DOHH2 (cell line): ENCODE results near the gene CYB5B.
"Not testable (repeated sequence)": the region's sequence is repeated elsewhere in the genome, so short reads cannot be mapped to it uniquely, and the experiment has no call there.

Source experiments
- H3F3A ChIP-seq: fragments of 200-600 bp; sonication (generic), shearing (Covaris generic); 2 replicates; pipeline ENCODE4 v1.6.0; 2016; ENCODE audit warnings: antibody characterized with exemption, mild to moderate bottlenecking; ENCODE audit not compliant: control insufficient read depth, insufficient read depth
- H3K27ac ChIP-seq: fragments of 200-600 bp; sonication (generic); 2 replicates; pipeline ENCODE4 v1.5.1; 2014; ENCODE audit warnings: low read depth, mild to moderate bottlenecking, low read length, moderate library complexity
- H3K27me3 ChIP-seq: fragments of 200-600 bp; sonication (generic); 2 replicates; pipeline ENCODE4 v1.6.1; 2014; ENCODE audit warnings: mild to moderate bottlenecking, low read length, mixed read lengths; ENCODE audit not compliant: control insufficient read depth
- H3K36me3 ChIP-seq: fragments of 200-600 bp; sonication (generic); 2 replicates; pipeline ENCODE4 v1.6.1; 2014; ENCODE audit warnings: mild to moderate bottlenecking, low read length, moderate library complexity, mixed read lengths; ENCODE audit not compliant: control insufficient read depth
- H3K4me1 ChIP-seq: fragments of 200-600 bp; sonication (generic); 2 replicates; pipeline ENCODE4 v1.6.1; 2014; ENCODE audit warnings: mild to moderate bottlenecking, low read length, mixed read lengths; ENCODE audit not compliant: control insufficient read depth
- H3K4me2 ChIP-seq: fragments of 200-600 bp; sonication (generic); 2 replicates; pipeline ENCODE4 v1.6.0; 2014; ENCODE audit warnings: mild to moderate bottlenecking, low read length, moderate library complexity
- H3K4me3 ChIP-seq: fragments of 200-600 bp; sonication (generic); 2 replicates; pipeline ENCODE4 v1.5.1; 2014; ENCODE audit warnings: mild to moderate bottlenecking, low read length, mixed read lengths
- H3K79me2 ChIP-seq: fragments of 200-600 bp; sonication (generic); 2 replicates; pipeline ENCODE4 v1.6.1; 2014; ENCODE audit warnings: mild to moderate bottlenecking, low read length, mixed read lengths; ENCODE audit not compliant: control insufficient read depth
- H3K9me2 ChIP-seq: fragments of 200-600 bp; sonication (generic); replicated peaks from 2 replicates; pipeline ENCODE4 v1.6.1; 2014; ENCODE audit warnings: mild to moderate bottlenecking, low read length, mixed read lengths; ENCODE audit not compliant: control insufficient read depth
- H3K9me3 ChIP-seq: fragments of 200-600 bp; sonication (generic); 2 replicates; pipeline ENCODE4 v1.6.1; 2014; ENCODE audit warnings: antibody characterized with exemption, low read length, mixed read lengths; ENCODE audit not compliant: control insufficient read depth, insufficient read depth
- H4K20me1 ChIP-seq: fragments of 200-600 bp; sonication (generic); 2 replicates; pipeline ENCODE4 v1.6.0; 2014; ENCODE audit warnings: low read depth, mild to moderate bottlenecking, antibody characterized with exemption, low read length, moderate library complexity; ENCODE audit not compliant: control insufficient read depth, insufficient read depth
- EZH2phosphoT487 ChIP-seq: fragments of 200-600 bp; sonication (generic); IDR thresholded peaks from 2 replicates; pipeline ENCODE4 v1.6.1; 2017; ENCODE audit warnings: borderline replicate concordance, mild to moderate bottlenecking, antibody characterized with exemption, low read length, moderate library complexity, mixed read lengths
- TF ChIP-seq, protein P1 (sequence below): fragments of 200-600 bp; sonication (generic); IDR thresholded peaks from one replicate; pipeline ENCODE4 v1.5.1; 2014; ENCODE audit warnings: antibody characterized with exemption, mild to moderate bottlenecking, low read depth, low read length; ENCODE audit not compliant: poor library complexity, severe bottlenecking

Gene CYB5B

DNA sequence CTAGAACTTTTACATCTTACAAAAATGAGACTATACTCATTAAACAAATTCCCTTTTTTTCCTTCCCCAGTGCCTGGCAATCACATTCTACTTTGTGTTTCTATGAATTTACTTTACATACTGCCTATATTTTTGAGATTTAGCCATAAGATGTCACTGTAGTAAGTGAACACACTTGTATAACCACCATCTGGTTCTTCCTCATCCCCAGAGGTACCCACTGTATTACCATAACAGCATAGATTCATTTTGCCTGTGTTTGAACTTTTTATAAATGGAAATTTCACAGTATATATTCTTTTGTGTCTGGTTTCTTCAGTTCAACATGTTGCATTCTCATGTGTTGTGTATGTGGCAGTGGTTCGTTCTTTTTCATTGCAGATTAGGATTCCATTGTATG lies 15.8 kb downstream of the CYB5B start:
- Histone ChIP-seq H3K36me3 (peaks cover 54% of the 10 kb centered on the region), H3K9me2 (no peaks in the 10 kb centered on the region), H3K79me2 (peaks cover 98% of the 10 kb centered on the region), H3K4me3 (no peak overlapping the region), H4K20me1 (peaks cover 11% of the 10 kb centered on the region; the same call in 1 of the 2 replicates), H3K27ac (no peak overlapping the region), H3K4me1 (peaks cover 37% of the 10 kb centered on the region), H3K4me2 (no peak overlapping the region), H3K9me3 (no peaks in the 10 kb centered on the region), H3F3A (no peaks in the 10 kb centered on the region; the same call in 1 of the 2 replicates), H3K27me3 (no peaks in the 10 kb centered on the region)
- no peak for TF ChIP-seq EZH2phosphoT487
- TF ChIP-seq, protein P1, sequence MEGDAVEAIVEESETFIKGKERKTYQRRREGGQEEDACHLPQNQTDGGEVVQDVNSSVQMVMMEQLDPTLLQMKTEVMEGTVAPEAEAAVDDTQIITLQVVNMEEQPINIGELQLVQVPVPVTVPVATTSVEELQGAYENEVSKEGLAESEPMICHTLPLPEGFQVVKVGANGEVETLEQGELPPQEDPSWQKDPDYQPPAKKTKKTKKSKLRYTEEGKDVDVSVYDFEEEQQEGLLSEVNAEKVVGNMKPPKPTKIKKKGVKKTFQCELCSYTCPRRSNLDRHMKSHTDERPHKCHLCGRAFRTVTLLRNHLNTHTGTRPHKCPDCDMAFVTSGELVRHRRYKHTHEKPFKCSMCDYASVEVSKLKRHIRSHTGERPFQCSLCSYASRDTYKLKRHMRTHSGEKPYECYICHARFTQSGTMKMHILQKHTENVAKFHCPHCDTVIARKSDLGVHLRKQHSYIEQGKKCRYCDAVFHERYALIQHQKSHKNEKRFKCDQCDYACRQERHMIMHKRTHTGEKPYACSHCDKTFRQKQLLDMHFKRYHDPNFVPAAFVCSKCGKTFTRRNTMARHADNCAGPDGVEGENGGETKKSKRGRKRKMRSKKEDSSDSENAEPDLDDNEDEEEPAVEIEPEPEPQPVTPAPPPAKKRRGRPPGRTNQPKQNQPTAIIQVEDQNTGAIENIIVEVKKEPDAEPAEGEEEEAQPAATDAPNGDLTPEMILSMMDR, result no peak

DNA sequence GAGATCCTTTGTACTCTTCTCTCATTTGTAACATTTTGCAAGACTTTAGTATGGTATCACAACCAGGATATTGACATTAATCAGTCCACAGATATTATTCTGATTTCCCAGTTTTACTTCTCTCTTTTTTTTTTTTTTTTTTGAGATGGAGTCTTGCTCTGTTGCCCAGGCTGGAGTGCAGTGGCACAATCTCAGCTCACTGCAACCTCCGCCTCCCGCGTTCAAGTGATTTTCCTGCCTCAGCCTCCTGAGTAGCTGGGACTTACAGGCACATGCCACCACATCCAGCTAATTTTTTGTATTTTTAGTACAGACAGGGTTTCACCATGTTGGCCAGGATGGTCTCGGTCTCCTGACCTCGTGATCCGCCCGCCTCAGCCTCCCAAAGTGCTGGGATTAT lies 16.6 kb downstream of the CYB5B start:
- H3K36me3 ChIP-seq, result peaks cover 48% of the 10 kb centered on the region
- not testable (repeated sequence) for H3K9me3 ChIP-seq, H3K27ac ChIP-seq, H3K27me3 ChIP-seq, H4K20me1 ChIP-seq, H3K4me2 ChIP-seq, H3K9me2 ChIP-seq, H3F3A ChIP-seq, H3K4me3 ChIP-seq
- H3K79me2 ChIP-seq, result peaks cover 98% of the 10 kb centered on the region
- H3K4me1 ChIP-seq, result peaks cover 33% of the 10 kb centered on the region

DNA sequence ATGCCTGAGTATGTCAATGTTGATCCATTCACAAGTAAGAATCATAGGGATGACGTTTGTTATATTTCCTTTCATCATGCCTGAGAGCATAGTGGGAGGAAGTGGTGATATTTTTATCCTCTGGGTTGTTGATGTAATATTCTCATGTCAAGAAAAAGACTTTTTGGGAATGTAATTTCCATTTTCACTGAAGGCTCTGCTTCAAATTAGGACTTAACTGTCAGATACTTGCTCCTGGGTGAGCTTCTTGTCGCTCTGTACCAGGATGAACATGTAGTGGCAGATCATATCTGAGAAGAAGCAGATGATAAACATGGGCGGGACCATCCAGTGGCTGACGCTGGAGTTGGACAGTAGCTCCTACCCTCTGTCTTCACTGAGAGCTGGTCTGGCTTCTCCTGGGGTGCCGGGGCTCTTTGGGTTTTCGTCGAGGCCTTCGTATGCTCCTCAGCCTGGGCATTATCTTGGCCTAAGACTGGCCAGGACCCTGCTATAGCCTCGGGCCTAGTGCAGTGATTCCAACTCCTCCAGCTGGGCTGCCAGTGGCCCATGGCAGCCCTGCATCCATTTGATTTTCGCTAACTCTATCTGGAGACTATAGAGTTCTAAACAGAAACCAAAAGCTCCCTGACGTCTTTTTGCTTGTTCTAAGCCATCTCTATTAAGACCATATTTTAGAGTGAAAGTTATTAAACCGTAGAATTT lies 19.7 kb downstream of the CYB5B start:
- Histone ChIP-seq H3K27me3 (no peaks in the 10 kb centered on the region), H3F3A (no peaks in the 10 kb centered on the region), H3K36me3 (peaks cover 54% of the 10 kb centered on the region), H3K27ac (no peak overlapping the region), H3K9me2 (no peaks in the 10 kb centered on the region), H3K4me1 (peaks cover 19% of the 10 kb centered on the region), H3K9me3 (no peaks in the 10 kb centered on the region), H3K79me2 (peaks cover 71% of the 10 kb centered on the region), H3K4me3 (no peak overlapping the region), H3K4me2 (peak overlapping the region; percentile 16; the same call in 1 of the 2 replicates), H4K20me1 (no peaks in the 10 kb centered on the region; the same call in 1 of the 2 replicates)
- TF ChIP-seq, protein P1, result no peak
- TF ChIP-seq EZH2phosphoT487, result no peak

DNA sequence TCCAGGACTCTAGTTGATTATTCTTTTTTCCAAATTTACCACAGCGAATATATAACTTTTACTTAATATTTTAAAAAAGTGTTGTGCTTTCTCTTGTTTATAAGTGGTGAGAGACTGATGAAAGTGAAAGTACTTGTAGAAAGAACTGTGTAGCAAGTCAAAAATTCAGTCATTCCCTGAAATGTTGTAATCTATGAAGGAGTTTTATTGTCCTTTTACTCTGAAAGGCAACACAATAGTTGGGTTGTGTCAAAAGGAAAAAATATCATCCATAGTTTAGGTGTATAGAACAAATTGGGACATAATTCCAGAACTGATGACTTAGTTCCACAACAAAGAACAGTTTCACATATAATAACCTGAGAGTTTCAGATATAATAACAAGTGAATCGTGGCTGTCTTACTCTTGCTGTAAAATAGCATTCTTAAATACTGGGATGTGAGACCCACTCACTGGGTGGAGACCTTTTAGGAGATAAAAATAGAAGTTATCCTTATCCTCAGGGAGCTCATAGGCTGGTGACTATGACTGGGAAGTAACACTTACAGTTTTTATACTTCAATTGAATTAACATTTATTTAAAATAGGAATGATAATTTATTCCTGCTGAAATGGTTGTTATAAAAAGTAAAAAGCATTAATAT lies 20.6 kb downstream of the CYB5B start:
- Histone ChIP-seq H3K79me2 (peaks cover 62% of the 10 kb centered on the region), H3K36me3 (peaks cover 55% of the 10 kb centered on the region), H3K27ac (no peak overlapping the region), H3K9me2 (no peaks in the 10 kb centered on the region), H3K4me3 (no peak overlapping the region), H3K4me2 (no peak overlapping the region), H4K20me1 (no peaks in the 10 kb centered on the region; the same call in 1 of the 2 replicates), H3F3A (no peaks in the 10 kb centered on the region), H3K9me3 (no peaks in the 10 kb centered on the region), H3K27me3 (no peaks in the 10 kb centered on the region), H3K4me1 (peaks cover 19% of the 10 kb centered on the region)
- TF ChIP-seq, protein P1, result no peak
- TF ChIP-seq EZH2phosphoT487, result no peak
